Dermis lymphatic vessel endothelial cell (primary cell): ENCODE data around the gene GABARAP. TPM values are rescaled to one million over a fixed set of nuclear protein-coding genes. Genes with fewer than 3 reads are reported as not detected.

Experiments used
- total RNA-seq: library from RNA; depleted of rRNA; stranded (reverse); fragments of >200 nt; gene quantifications from 2 replicates; pipeline ENCODE4 v1.2.1, GENCODE V29; 2014

The GABARAP gene
- total RNA-seq, result 131 and 147 TPM in 2 replicates

GRCh38 chr17:7241783-7242716 is at the start of gene GABARAP:
GABARAP (minus strand) TSS chr17:7242449; CDS start chr17:7242330, 119 bp downstream.

GRCh38 chr17:7281074-7281952 is 39.1 kb upstream of the GABARAP start, which contains the start of gene SLC2A4:
SLC2A4 (plus strand) TSS chr17:7281718; CDS start chr17:7281935, 217 bp downstream.

DNA sequence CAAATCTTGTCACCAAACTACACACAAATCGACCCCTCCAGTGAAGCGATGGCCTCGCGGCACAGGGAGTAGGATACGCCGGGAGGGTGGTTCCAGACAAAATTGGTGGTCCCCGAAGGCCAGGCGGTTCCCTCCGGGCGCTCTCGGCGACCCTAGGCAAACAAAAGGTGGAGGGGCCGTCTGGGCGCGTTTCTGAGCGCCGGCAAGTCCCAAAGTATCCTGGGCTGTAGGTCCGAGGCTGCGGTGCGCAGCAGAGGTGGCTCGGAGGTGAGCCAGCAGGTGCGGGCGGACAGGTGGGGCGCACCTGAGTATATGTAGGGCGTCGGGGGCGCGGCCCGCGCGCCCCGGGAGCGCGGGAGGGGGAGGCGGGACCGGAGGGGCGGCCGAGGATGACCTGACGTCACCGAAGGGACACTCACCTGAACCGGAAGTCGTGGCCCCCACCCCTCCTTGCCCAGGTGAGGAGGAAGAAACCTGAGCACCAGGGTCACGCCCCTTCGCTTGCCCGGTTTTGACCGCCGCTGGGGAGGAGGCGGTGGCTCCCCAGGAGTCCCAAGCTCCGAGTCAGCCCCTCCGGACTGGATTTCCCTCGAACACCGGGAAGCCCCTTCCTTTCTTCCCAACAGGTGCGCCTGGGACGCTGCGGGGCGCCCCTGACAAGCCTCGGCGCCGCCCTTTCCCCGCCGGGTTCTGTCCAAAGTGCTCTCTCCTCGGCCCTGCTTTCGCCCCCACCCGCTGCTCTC is 20.1 kb upstream of the GABARAP start, which contains the start of gene CLDN7:
CLDN7 (minus strand) TSS at position 287 of the 743 bp plus-strand sequence. CDS start 435 bp downstream, outside the sequence.

DNA sequence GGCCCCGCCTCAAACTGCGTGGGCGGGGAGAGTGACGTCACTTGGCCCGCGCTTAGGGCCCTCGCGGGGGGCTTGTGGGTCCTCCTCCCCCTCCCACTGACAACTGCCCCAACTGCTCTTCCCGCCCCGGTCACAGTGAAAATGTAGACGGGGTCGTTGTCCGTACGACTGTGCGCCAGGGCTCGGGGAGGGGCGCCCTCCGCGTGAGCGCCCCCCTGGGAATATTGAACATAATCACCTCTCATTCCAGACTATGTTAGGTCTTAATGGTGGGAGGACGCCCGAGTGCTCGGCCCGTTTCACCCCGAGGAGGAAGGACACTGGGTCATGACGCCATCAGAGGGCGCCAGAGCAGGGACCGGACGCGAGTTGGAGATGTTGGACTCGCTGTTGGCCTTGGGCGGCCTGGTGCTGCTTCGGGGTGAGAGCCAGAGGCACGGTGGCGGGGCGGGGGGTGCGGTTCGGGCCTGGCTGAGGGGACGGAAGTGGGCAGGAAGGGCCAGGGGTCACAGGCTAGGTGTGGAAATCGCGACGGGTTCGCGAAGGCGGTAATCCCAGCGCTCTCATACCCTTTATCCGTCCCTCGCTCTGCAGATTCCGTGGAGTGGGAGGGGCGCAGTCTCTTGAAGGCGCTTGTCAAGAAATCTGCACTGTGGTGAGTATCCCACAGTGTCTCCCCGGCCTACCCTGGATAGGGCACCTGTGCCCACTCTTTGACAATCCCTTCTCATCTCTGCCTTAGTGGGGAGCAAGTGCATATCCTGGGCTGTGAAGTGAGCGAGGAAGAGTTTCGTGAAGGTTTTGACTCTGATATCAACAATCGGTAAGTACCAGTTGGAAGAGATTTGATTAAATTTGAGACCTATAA is 10.2 kb upstream of the GABARAP start, which contains the start of gene ELP5:
ELP5 (plus strand) TSS at position 40 of the 868 bp plus-strand sequence; CDS start at position 376, 336 bp downstream.

DNA sequence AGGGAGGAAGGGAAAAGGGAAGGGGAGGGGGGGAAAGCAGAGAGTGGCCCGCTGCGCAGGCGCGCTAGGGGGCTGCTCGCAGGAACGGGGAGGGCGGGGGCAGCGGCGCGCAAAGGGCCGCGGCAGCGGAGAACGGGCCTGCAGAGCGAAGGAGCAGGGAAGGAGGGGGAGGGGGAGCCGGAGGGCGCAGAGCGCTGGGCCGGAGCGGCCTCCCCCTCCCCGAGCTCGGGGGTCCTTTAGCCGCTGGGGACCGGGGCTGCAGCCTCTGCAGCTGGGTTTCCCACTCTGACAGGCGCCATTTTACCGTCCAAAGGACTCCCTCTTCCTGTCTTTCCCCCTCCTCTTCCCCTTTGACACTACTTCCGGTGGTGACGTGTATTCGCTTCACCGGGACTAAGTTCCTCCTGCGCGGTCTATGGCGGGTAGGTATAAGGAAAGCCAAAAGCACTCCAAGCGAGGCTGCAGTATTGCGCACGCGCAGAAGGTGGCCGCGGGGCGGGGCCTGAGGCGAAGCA is 9.5 kb upstream of the GABARAP start, which contains the start of gene CTDNEP1:
CTDNEP1 (minus strand) TSS at position 74 of the 515 bp plus-strand sequence. CDS start 438 bp downstream, outside the sequence.

DNA sequence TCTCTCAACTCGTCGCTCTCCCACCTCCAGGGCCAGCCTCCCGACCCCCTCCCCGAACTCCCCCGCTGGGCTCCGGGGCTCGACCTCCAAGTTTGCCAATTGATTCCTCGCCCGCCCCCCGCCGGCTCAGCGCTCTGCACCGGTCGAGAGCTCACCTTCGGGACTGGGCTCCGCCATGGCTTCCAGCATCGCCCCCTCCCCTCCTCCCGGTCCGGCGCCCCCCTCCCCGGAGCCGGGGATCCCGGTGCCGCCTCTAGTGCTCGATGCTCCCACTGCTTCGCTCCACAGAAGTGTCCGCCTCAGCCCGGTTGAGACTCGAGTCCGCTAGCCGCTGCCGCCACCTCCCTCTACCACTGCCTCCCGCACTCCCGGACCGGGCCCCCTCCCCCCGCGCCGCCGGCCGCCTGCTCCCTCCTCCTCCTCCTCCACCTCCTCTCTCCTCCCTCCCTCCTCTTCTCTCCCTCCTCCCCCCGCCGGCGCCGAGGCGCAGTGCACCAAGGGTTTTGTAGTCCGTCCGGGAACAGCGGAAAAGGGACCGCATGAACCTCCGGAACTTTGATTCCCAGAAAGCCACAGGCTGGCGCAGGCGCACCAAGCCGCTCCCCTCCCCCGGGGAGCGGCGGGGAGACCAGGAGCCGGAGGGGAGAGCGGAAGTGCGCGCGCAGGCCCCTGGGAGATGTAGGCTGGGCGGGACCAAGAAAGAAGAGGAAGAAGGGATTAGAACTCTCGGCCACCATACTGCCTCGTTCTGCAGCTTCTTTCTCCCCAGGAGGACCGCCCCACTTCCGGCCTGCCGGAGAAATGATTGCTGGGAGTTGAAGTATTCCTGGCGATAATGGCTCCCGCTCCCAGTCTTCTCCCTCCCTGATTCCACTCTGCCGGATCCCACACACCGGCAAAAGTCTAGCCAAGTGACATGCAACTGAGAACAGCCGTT is 2.9 kb downstream of the GABARAP start, which contains the start of gene PHF23:
PHF23 (minus strand) TSS at position 367 of the 937 bp plus-strand sequence; CDS start at position 189, 178 bp downstream.

GRCh38 chr17:7234083-7234951 is 7.9 kb downstream of the GABARAP start, which contains the start of gene DVL2:
DVL2 (minus strand) TSS chr17:7234517; CDS start chr17:7234262, 255 bp downstream.

GRCh38 chr17:7219812-7220592 is 22.2 kb downstream of the GABARAP start, which contains the start of the genes ACADVL and DLG4:
ACADVL (plus strand) TSS chr17:7219938; CDS start chr17:7219985, 47 bp downstream.
DLG4 (minus strand) TSS chr17:7219836.

Other genes with a start within 250 kb of the GABARAP start
- gene ALOX12, start 246.4 kb downstream of the GABARAP start, total RNA-seq, result not detected in 2 replicates
- 56.6 and 66.1 TPM in 2 replicates for gene RNASEK, start 229.8 kb downstream of the GABARAP start, total RNA-seq
- gene BCL6B, start 219.4 kb downstream of the GABARAP start, total RNA-seq, result 39.0 and 76.2 TPM in 2 replicates
- gene SLC16A13, start 206.4 kb downstream of the GABARAP start, total RNA-seq, result 1.3 TPM in 2 replicates
- gene SLC16A11, start 198.4 kb downstream of the GABARAP start, total RNA-seq, result 0.95 and 2.1 TPM in 2 replicates
- 3.1 TPM in 2 replicates for gene CLEC10A, start 162.2 kb downstream of the GABARAP start, total RNA-seq
- not detected in 2 replicates for gene ASGR2, start 127.6 kb downstream of the GABARAP start, total RNA-seq
- 26.4 and 28.8 TPM in 2 replicates for gene ASGR1, start 63.1 kb downstream of the GABARAP start, total RNA-seq
- 7.0 and 7.2 TPM in 2 replicates for gene DLG4, start 22.6 kb downstream of the GABARAP start, total RNA-seq
- gene ACADVL, start 22.5 kb downstream of the GABARAP start, total RNA-seq, result 194 and 227 TPM in 2 replicates
- 28.4 and 28.5 TPM in 2 replicates for gene DVL2, start 7.9 kb downstream of the GABARAP start, total RNA-seq
- gene PHF23, start 3.0 kb downstream of the GABARAP start, total RNA-seq, result 38.6 and 39.7 TPM in 2 replicates
- gene CTDNEP1, start 9.3 kb upstream of the GABARAP start, total RNA-seq, result 23.2 and 25.1 TPM in 2 replicates
- 31.9 and 36.9 TPM in 2 replicates for gene ELP5, start 9.8 kb upstream of the GABARAP start, total RNA-seq
- gene CLDN7, start 20.0 kb upstream of the GABARAP start, total RNA-seq, result 0.76 and 1.5 TPM in 2 replicates
- gene SLC2A4, start 39.3 kb upstream of the GABARAP start, total RNA-seq, result 0.69 and 1.6 TPM in 2 replicates
- gene YBX2, start 52.2 kb upstream of the GABARAP start, total RNA-seq, result under 0.01 and 0.33 TPM in 2 replicates
- gene EIF5A, start 65.2 kb upstream of the GABARAP start, total RNA-seq, result 422 and 483 TPM in 2 replicates
- gene GPS2, start 72.9 kb upstream of the GABARAP start, total RNA-seq, result 25.7 and 28.0 TPM in 2 replicates
- 9.8 and 13.7 TPM in 2 replicates for gene NEURL4, start 86.9 kb upstream of the GABARAP start, total RNA-seq
- 0.43 TPM in 1 of 2 replicates, not detected in the other for gene ACAP1, start 94.1 kb upstream of the GABARAP start, total RNA-seq
- 2.1 and 2.8 TPM in 2 replicates for gene KCTD11, start 109.7 kb upstream of the GABARAP start, total RNA-seq
- gene TMEM95, start 112.7 kb upstream of the GABARAP start, total RNA-seq, result not detected in 2 replicates
- 1.3 and 2.3 TPM in 2 replicates for gene TNK1, start 138.6 kb upstream of the GABARAP start, total RNA-seq
- gene PLSCR3, start 152.1 kb upstream of the GABARAP start, total RNA-seq, result 15.1 and 15.6 TPM in 2 replicates
- gene TMEM256, start 161.6 kb upstream of the GABARAP start, total RNA-seq, result 144 and 158 TPM in 2 replicates
- 1.2 and 1.3 TPM in 2 replicates for gene NLGN2, start 165.4 kb upstream of the GABARAP start, total RNA-seq
- gene SPEM1, start 177.9 kb upstream of the GABARAP start, total RNA-seq, result not detected in 2 replicates
- not detected in 2 replicates for gene SPEM2, start 183.2 kb upstream of the GABARAP start, total RNA-seq
- not detected in 2 replicates for gene SPEM3, start 186.4 kb upstream of the GABARAP start, total RNA-seq
- 7.6 and 9.8 TPM in 2 replicates for gene TMEM102, start 193.0 kb upstream of the GABARAP start, total RNA-seq
- gene FGF11, start 197.1 kb upstream of the GABARAP start, total RNA-seq, result 0.17 and 0.22 TPM in 2 replicates
- 9.9 and 12.0 TPM in 2 replicates for gene CHRNB1, start 202.6 kb upstream of the GABARAP start, total RNA-seq
- 8.9 and 9.1 TPM in 2 replicates for gene ZBTB4, start 237.2 kb upstream of the GABARAP start, total RNA-seq
- not detected in 2 replicates for gene SLC35G6, start 239.0 kb upstream of the GABARAP start, total RNA-seq
- 68.2 and 79.4 TPM in 2 replicates for gene POLR2A, start 241.9 kb upstream of the GABARAP start, total RNA-seq